ENCODE measurements around the gene ATP2B1.

DNA sequence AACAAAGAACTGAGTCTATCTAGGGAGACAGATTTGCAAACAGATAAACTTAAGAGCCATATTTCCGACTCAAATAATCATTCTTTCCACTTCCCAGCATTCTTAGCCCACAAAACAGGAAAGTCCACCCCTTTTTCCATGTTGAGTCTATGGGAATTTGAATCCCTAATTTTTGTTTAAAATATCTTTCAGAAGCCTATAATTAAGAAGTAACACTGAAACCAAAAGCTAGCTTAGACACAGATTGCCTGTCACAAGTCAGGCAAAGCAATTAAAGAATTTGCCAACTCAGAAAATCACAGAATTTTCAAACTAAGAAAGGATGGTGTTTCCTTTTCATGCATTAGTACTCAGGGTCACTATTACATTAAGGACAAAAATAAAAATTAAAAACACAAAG lies 17.0 kb downstream of the ATP2B1 start:
- TF ChIP-seq, protein P1, sequence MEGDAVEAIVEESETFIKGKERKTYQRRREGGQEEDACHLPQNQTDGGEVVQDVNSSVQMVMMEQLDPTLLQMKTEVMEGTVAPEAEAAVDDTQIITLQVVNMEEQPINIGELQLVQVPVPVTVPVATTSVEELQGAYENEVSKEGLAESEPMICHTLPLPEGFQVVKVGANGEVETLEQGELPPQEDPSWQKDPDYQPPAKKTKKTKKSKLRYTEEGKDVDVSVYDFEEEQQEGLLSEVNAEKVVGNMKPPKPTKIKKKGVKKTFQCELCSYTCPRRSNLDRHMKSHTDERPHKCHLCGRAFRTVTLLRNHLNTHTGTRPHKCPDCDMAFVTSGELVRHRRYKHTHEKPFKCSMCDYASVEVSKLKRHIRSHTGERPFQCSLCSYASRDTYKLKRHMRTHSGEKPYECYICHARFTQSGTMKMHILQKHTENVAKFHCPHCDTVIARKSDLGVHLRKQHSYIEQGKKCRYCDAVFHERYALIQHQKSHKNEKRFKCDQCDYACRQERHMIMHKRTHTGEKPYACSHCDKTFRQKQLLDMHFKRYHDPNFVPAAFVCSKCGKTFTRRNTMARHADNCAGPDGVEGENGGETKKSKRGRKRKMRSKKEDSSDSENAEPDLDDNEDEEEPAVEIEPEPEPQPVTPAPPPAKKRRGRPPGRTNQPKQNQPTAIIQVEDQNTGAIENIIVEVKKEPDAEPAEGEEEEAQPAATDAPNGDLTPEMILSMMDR (tag by site-specific recombination; IDR thresholded peaks at IDR 0.05) = no peak
- TF ChIP-seq ZNF202 (tag by site-specific recombination; IDR thresholded peaks at IDR 0.05; ENCODE audit: borderline replicate concordance) (no peak), ZNF423 (tag by site-specific recombination; IDR thresholded peaks at IDR 0.05) (no peak), ZNF529 (tag by site-specific recombination; IDR thresholded peaks at IDR 0.05; ENCODE audit: insufficient replicate concordance) (no peak), ZNF341 (tag by site-specific recombination; IDR thresholded peaks at IDR 0.05; ENCODE audit: low read depth) (no peak), ZNF138 (tag by site-specific recombination; IDR thresholded peaks at IDR 0.05; ENCODE audit: borderline replicate concordance) (no peak), ZNF391 (tag by site-specific recombination; IDR thresholded peaks at IDR 0.05; ENCODE audit: borderline replicate concordance, low read depth) (no peak), ZBTB7A (tag by site-specific recombination; IDR thresholded peaks at IDR 0.05; ENCODE audit: low read depth) (no peak), ZNF311 (tag by site-specific recombination; IDR thresholded peaks at IDR 0.05; ENCODE audit: borderline replicate concordance) (no peak), ZBTB20 (tag by site-specific recombination; IDR thresholded peaks at IDR 0.05) (no peak)
- TF ChIP-seq, protein P2, sequence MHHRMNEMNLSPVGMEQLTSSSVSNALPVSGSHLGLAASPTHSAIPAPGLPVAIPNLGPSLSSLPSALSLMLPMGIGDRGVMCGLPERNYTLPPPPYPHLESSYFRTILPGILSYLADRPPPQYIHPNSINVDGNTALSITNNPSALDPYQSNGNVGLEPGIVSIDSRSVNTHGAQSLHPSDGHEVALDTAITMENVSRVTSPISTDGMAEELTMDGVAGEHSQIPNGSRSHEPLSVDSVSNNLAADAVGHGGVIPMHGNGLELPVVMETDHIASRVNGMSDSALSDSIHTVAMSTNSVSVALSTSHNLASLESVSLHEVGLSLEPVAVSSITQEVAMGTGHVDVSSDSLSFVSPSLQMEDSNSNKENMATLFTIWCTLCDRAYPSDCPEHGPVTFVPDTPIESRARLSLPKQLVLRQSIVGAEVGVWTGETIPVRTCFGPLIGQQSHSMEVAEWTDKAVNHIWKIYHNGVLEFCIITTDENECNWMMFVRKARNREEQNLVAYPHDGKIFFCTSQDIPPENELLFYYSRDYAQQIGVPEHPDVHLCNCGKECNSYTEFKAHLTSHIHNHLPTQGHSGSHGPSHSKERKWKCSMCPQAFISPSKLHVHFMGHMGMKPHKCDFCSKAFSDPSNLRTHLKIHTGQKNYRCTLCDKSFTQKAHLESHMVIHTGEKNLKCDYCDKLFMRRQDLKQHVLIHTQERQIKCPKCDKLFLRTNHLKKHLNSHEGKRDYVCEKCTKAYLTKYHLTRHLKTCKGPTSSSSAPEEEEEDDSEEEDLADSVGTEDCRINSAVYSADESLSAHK (tag by site-specific recombination; IDR thresholded peaks at IDR 0.05) = no peak
- TF ChIP-seq, protein P3, sequence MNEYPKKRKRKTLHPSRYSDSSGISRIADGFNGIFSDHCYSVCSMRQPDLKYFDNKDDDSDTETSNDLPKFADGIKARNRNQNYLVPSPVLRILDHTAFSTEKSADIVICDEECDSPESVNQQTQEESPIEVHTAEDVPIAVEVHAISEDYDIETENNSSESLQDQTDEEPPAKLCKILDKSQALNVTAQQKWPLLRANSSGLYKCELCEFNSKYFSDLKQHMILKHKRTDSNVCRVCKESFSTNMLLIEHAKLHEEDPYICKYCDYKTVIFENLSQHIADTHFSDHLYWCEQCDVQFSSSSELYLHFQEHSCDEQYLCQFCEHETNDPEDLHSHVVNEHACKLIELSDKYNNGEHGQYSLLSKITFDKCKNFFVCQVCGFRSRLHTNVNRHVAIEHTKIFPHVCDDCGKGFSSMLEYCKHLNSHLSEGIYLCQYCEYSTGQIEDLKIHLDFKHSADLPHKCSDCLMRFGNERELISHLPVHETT (tag by site-specific recombination; IDR thresholded peaks at IDR 0.05) = no peak

Data from HEK293 (cell line).